T-cell (primary cell): ENCODE measurements around the gene SLPI. TPM values are rescaled to one million over a fixed set of nuclear protein-coding genes. Genes with fewer than 3 reads are reported as not detected.

Experiments
- ATAC-seq, 4 experiments: fragments of 200-7000 bp in 3 of 4; fragments of 150-1000 bp in 1 of 4; cut with Tn5 transposase; replicated peaks in 1 of 4; 1 replicate in 3 of 4; 2 replicates in 1 of 4; pipeline ENCODE4 v1.10.0; 2021; ENCODE audit warnings: moderate library complexity in 3 of 4, mild to moderate bottlenecking in 2 of 4, moderate number of reproducible peaks in 1 of 4
- CTCF ChIA-PET, 2 donors: fragments of 300-600 bp; sonication (Branson Sonifier 250); formaldehyde crosslinking; loops; one replicate each; lab custom pipeline; 2022; ENCODE audit warnings: antibody characterized with exemption in 2 of 2; lab: Charles Lee
- POLR2A ChIA-PET, 2 donors: fragments of 300-600 bp; sonication (Branson Sonifier 250); formaldehyde crosslinking; loops; one replicate each; lab custom pipeline; 2022; ENCODE audit warnings: antibody characterized with exemption in 2 of 2; lab: Charles Lee
- DNase-seq, 35 experiments: peaks; one replicate each; pipeline versions ENCODE4 v3.0.0 to v3.0.0-alpha.2; 2013 to 2023
- H3K27ac ChIP-seq: one replicate; pipeline ENCODE4 v1.5.1; 2013; ENCODE audit warnings: low read length
- H3K27me3 ChIP-seq, 2 experiments: replicated peaks in 1 of 2; 1 replicate in 1 of 2; 2 replicates in 1 of 2; pipeline versions ENCODE4 v1.6.1 to v1.7.0; 2013; ENCODE audit warnings: low read length in 1 of 2, mixed read lengths in 1 of 2; ENCODE audit not compliant: control insufficient read depth in 2 of 2, insufficient read depth in 2 of 2; ENCODE audit errors: extremely low read depth in 1 of 2
- H3K36me3 ChIP-seq, 2 donors: 1 replicate in 1 of 2; 2 replicates in 1 of 2; pipeline versions ENCODE4 v1.6.1 to v1.7.0; 2013; ENCODE audit warnings: low read length in 1 of 2; ENCODE audit not compliant: control insufficient read depth in 2 of 2, insufficient read depth in 1 of 2; ENCODE audit errors: extremely low read depth in 1 of 2
- H3K4me1 ChIP-seq, 2 experiments: 1 replicate in 1 of 2; 2 replicates in 1 of 2; pipeline versions ENCODE4 v1.6.1 to v1.7.0; 2013; ENCODE audit warnings: low read length in 2 of 2, mixed read lengths in 1 of 2; ENCODE audit not compliant: insufficient read depth in 2 of 2, control insufficient read depth in 1 of 2; ENCODE audit errors: extremely low read depth in 1 of 2
- H3K4me3 ChIP-seq, 2 donors: 1 replicate in 1 of 2; 2 replicates in 1 of 2; pipeline versions ENCODE4 v1.5.1 to v1.7.0; 2013; ENCODE audit warnings: mild to moderate bottlenecking in 2 of 2, low read length in 1 of 2, moderate library complexity in 1 of 2; ENCODE audit not compliant: control insufficient read depth in 1 of 2; ENCODE audit errors: extremely low read depth in 1 of 2
- H3K9me3 ChIP-seq: 2 replicates; pipeline ENCODE4 v1.7.0; 2013
- H3K27ac Mint-ChIP-seq, 2 donors: one replicate each; pipeline ENCODE4 v1.8.0; 2020 to 2021; ENCODE audit warnings: mild to moderate bottlenecking in 2 of 2, mixed read lengths in 2 of 2
- H3K27me3 Mint-ChIP-seq, 2 donors: one replicate each; pipeline ENCODE4 v1.8.0; 2021 to 2022; ENCODE audit warnings: mixed read lengths in 2 of 2
- H3K36me3 Mint-ChIP-seq: one replicate; pipeline ENCODE4 v1.8.0; 2021; ENCODE audit warnings: mixed read lengths
- H3K4me1 Mint-ChIP-seq, 3 donors: one replicate each; pipeline ENCODE4 v1.8.0; 2020 to 2022; ENCODE audit warnings: mixed read lengths in 3 of 3, mild to moderate bottlenecking in 1 of 3
- H3K4me3 Mint-ChIP-seq, 3 donors: one replicate each; pipeline ENCODE4 v1.8.0; 2020 to 2022; ENCODE audit warnings: mild to moderate bottlenecking in 3 of 3, mixed read lengths in 3 of 3, moderate library complexity in 3 of 3
- H3K9me3 Mint-ChIP-seq, 3 donors: one replicate each; pipeline ENCODE4 v1.8.0; 2020 to 2022; ENCODE audit warnings: mixed read lengths in 3 of 3
- WGBS: methylation state at CpG from one replicate; pipeline ENCODE4 v1.1.5; 2013; ENCODE audit warnings: missing lambda C conversion rate; ENCODE audit not compliant: insufficient coverage; 5-methylcytosine and 5-hydroxymethylcytosine counted together
- total RNA-seq, 35 experiments: library from RNA in 6 of 35; stranded (reverse) in 6 of 35; fragments of 120-200 nt in 1 of 35; gene quantifications; one replicate each; pipeline versions ENCODE4 v1.2.1 to v1.2.4 and lab custom pipeline; 2013 to 2026

The SLPI gene
- total RNA-seq, 5 donors from 2014 or later (not counting 1 experiment from before 2014, with no cell fraction given), result 1.1 to 1.7 (median 1.2) TPM; not detected in 2

- Mint-ChIP-seq H3K4me3 (no peak overlapping the region), H3K9me3 (no peaks in the 10 kb centered on the region), H3K4me1 (peaks cover 6 to 8% (median 7%) of the 10 kb centered on the region in 3 donors), H3K27me3 (peaks cover 21 to 48% of the 10 kb centered on the region in 2 donors), H3K36me3 (no peaks in the 10 kb centered on the region), H3K27ac (no peak overlapping the region)
- H3K4me3 ChIP-seq, result no peak overlapping the region
- H3K27me3 ChIP-seq, result peaks cover 11 to 41% of the 10 kb centered on the region in 2 experiments
- CTCF ChIA-PET, result no interaction called here
- no peak for ATAC-seq
- no peak overlapping the region for H3K27ac ChIP-seq
- peaks cover 0 to 11% of the 10 kb centered on the region in 2 experiments for H3K4me1 ChIP-seq
- DNase-seq, result no peak
- no peaks in the 10 kb centered on the region for H3K9me3 ChIP-seq
- no peaks in the 10 kb centered on the region for H3K36me3 ChIP-seq
- 92% methylated on average over 52 of the region's 52 CpGs for WGBS
- POLR2A ChIA-PET, result no interaction called here
Measured at GRCh38 chr20:45297786-45298497, 43.6 kb upstream of the SLPI start.

GRCh38 chr20:45294659-45295058 lies 40.3 kb upstream of the SLPI start:
- no peak for DNase-seq
- H3K36me3 Mint-ChIP-seq, result no peaks in the 10 kb centered on the region
- peaks cover 14 to 21% (median 17%) of the 10 kb centered on the region in 3 donors for H3K4me1 Mint-ChIP-seq
- Histone ChIP-seq H3K27ac (no peak overlapping the region), H3K4me3 (no peak overlapping the region), H3K9me3 (no peaks in the 10 kb centered on the region), H3K27me3 (peaks cover 11 to 46% of the 10 kb centered on the region in 2 experiments), H3K36me3 (no peaks in the 10 kb centered on the region), H3K4me1 (peaks cover 0 to 20% of the 10 kb centered on the region in 2 experiments)
- H3K4me3 Mint-ChIP-seq, result peak overlapping the region in 1 of 3 donors; percentile 68
- ChIA-PET CTCF (interaction anchor here (0.7 to 2.6 kb wide), 11 partner anchors 9 to 265 kb away, joined by 4 to 9 read pairs (median 5); partner anchors contain the start of gene SYS1 (in 1 of the 2)), POLR2A (interaction anchor here in 1 of 2 donors (0.6 kb wide), 1 partner anchor 79 kb away, joined by 3 read pairs; no protein-coding TSS in a partner anchor)
- WGBS, result no CpG with 5 or more reads among the region's 1 CpG
- no peaks in the 10 kb centered on the region for H3K9me3 Mint-ChIP-seq
- no peak overlapping the region for H3K27ac Mint-ChIP-seq
- H3K27me3 Mint-ChIP-seq, result peaks cover 34 to 53% of the 10 kb centered on the region in 2 donors
- ATAC-seq, result no peak

GRCh38 chr20:45294003-45294368 lies 39.6 kb upstream of the SLPI start:
- H3K4me1 ChIP-seq, result peaks cover 0 to 20% of the 10 kb centered on the region in 2 experiments
- Mint-ChIP-seq H3K4me1 (peaks cover 14 to 21% (median 17%) of the 10 kb centered on the region in 3 donors), H3K27ac (no peak overlapping the region), H3K36me3 (no peaks in the 10 kb centered on the region), H3K4me3 (peak overlapping the region; percentile 61 to 75 (median 68)), H3K27me3 (peaks cover 33 to 52% of the 10 kb centered on the region in 2 donors), H3K9me3 (no peaks in the 10 kb centered on the region)
- ChIA-PET CTCF (interaction anchor here (0.5 to 2.6 kb wide), 22 partner anchors 8 to 558 kb away, joined by 3 to 9 read pairs (median 4); partner anchors contain the start of gene SYS1 (in 1 of the 2)), POLR2A (interaction anchor here in 1 of 2 donors (0.6 kb wide), 1 partner anchor 80 kb away, joined by 3 read pairs; no protein-coding TSS in a partner anchor)
- H3K9me3 ChIP-seq, result no peaks in the 10 kb centered on the region
- H3K36me3 ChIP-seq, result no peaks in the 10 kb centered on the region
- WGBS, result no CpG with 5 or more reads among the region's 5 CpGs
- DNase-seq (no peak), ATAC-seq (peak in 1 of 4 experiments; percentile 6)
- H3K27me3 ChIP-seq, result peaks cover 11 to 48% of the 10 kb centered on the region in 2 experiments
- H3K27ac ChIP-seq, result no peak overlapping the region
- peak overlapping the region; percentile 38 to 60 for H3K4me3 ChIP-seq

- Histone ChIP-seq H3K9me3 (no peaks in the 10 kb centered on the region), H3K27ac (no peak overlapping the region), H3K27me3 (peaks cover 11 to 54% of the 10 kb centered on the region in 2 experiments), H3K4me1 (peaks cover 0 to 20% of the 10 kb centered on the region in 2 experiments), H3K4me3 (peak overlapping the region; percentile 38 to 60), H3K36me3 (no peaks in the 10 kb centered on the region)
- peaks cover 14 to 21% (median 17%) of the 10 kb centered on the region in 3 donors for H3K4me1 Mint-ChIP-seq
- no peaks in the 10 kb centered on the region for H3K9me3 Mint-ChIP-seq
- ATAC-seq (peak; percentile 89 to 94 (median 92)), DNase-seq (peak; percentile 37 to 82 (median 72))
- ChIA-PET CTCF (interaction anchor here (0.5 to 2.6 kb wide), 24 partner anchors 9 to 558 kb away, joined by 3 to 9 read pairs (median 4); partner anchors contain the start of gene SYS1 (in 1 of the 2)), POLR2A (interaction anchor here in 1 of 2 donors (1.1 kb wide), 1 partner anchor 137 kb away, joined by 3 read pairs; no protein-coding TSS in a partner anchor)
- no peak overlapping the region for H3K27ac Mint-ChIP-seq
- peak overlapping the region; percentile 61 to 75 (median 68) for H3K4me3 Mint-ChIP-seq
- H3K27me3 Mint-ChIP-seq, result peaks cover 33 to 55% of the 10 kb centered on the region in 2 donors
- WGBS, result 7% methylated on average over 75 of the region's 79 CpGs
- no peaks in the 10 kb centered on the region for H3K36me3 Mint-ChIP-seq
Measured at GRCh38 chr20:45293041-45294002, 39.0 kb upstream of the SLPI start.

GRCh38 chr20:45292343-45292742 lies 38.0 kb upstream of the SLPI start:
- Histone ChIP-seq H3K4me3 (no peak overlapping the region), H3K4me1 (peaks cover 0 to 20% of the 10 kb centered on the region in 2 experiments), H3K9me3 (no peaks in the 10 kb centered on the region), H3K36me3 (no peaks in the 10 kb centered on the region), H3K27me3 (peaks cover 11 to 48% of the 10 kb centered on the region in 2 experiments), H3K27ac (no peak overlapping the region)
- no peak for DNase-seq
- peaks cover 39 to 57% of the 10 kb centered on the region in 2 donors for H3K27me3 Mint-ChIP-seq
- no peak overlapping the region for H3K27ac Mint-ChIP-seq
- no peaks in the 10 kb centered on the region for H3K36me3 Mint-ChIP-seq
- no peak for ATAC-seq
- no CpG with 5 or more reads among the region's 2 CpGs for WGBS
- ChIA-PET CTCF (interaction anchor here (0.5 to 2.4 kb wide), 9 partner anchors 8 to 1627 kb away, joined by 3 to 12 read pairs (median 3); no protein-coding TSS in a partner anchor), POLR2A (interaction anchor here in 1 of 2 donors (1.1 kb wide), 1 partner anchor 138 kb away, joined by 3 read pairs; no protein-coding TSS in a partner anchor)
- peak overlapping the region in 2 of 3 donors; percentile 67 to 68 for H3K4me3 Mint-ChIP-seq
- peaks cover 14 to 21% (median 17%) of the 10 kb centered on the region in 3 donors for H3K4me1 Mint-ChIP-seq
- no peaks in the 10 kb centered on the region for H3K9me3 Mint-ChIP-seq
